Measurements from ENCODE around the gene GPBP1.
"Not testable (repeated sequence)": the region's sequence is repeated elsewhere in the genome, so short reads cannot be mapped to it uniquely, and the experiment has no call there.

The GPBP1 gene

GRCh38 chr5:57173319-57174127 is at the start of gene GPBP1:
TSS of gene GPBP1 (plus strand) at chr5:57174059. CDS start at chr5:57214131, 40,072 bp downstream.
- no peaks in the 10 kb centered on the region for H3K9me3 ChIP-seq (ENCODE audit: control insufficient read depth, low read length)
- peaks cover 29% of the 10 kb centered on the region for H3K4me1 ChIP-seq (ENCODE audit: control insufficient read depth, insufficient read depth, low read length)
- peak within 1 kb of the TSS; percentile 97 for H3K4me3 ChIP-seq (ENCODE audit: low read length)
- H3K9ac ChIP-seq (ENCODE audit: low read length), result peak within 1 kb of the TSS; percentile 100
- H3K27me3 ChIP-seq (replicated peaks; ENCODE audit: control insufficient read depth, insufficient read depth, low read length), result no peaks in the 10 kb centered on the region
- H3K36me3 ChIP-seq (ENCODE audit: control insufficient read depth, insufficient read depth, low read length, severe bottlenecking), result no peaks in the 10 kb centered on the region
- DNase-seq (ENCODE audit: low read depth), result peak; percentile 100

GRCh38 chr5:57128325-57128724 is 45.5 kb upstream of the GPBP1 start:
- Histone ChIP-seq H3K36me3 (ENCODE audit: control insufficient read depth, insufficient read depth, low read length, severe bottlenecking) (no peaks in the 10 kb centered on the region), H3K4me1 (ENCODE audit: control insufficient read depth, insufficient read depth, low read length) (no peaks in the 10 kb centered on the region), H3K27me3 (replicated peaks; ENCODE audit: control insufficient read depth, insufficient read depth, low read length) (no peaks in the 10 kb centered on the region), H3K9me3 (ENCODE audit: control insufficient read depth, low read length) (peaks cover 6% of the 10 kb centered on the region), H3K9ac (ENCODE audit: low read length) (no peak overlapping the region), H3K4me3 (ENCODE audit: low read length) (no peak overlapping the region)
- DNase-seq (ENCODE audit: low read depth), result no peak

- Histone ChIP-seq H3K9ac (ENCODE audit: low read length) (no peak overlapping the region), H3K27me3 (replicated peaks; ENCODE audit: control insufficient read depth, insufficient read depth, low read length) (peaks cover 5% of the 10 kb centered on the region), H3K36me3 (ENCODE audit: control insufficient read depth, insufficient read depth, low read length, severe bottlenecking) (no peaks in the 10 kb centered on the region), H3K4me1 (ENCODE audit: control insufficient read depth, insufficient read depth, low read length) (no peaks in the 10 kb centered on the region), H3K9me3 (ENCODE audit: control insufficient read depth, low read length) (no peaks in the 10 kb centered on the region), H3K4me3 (ENCODE audit: low read length) (no peak overlapping the region)
- DNase-seq (ENCODE audit: low read depth), result no peak
Measured at GRCh38 chr5:57133574-57133973, 40.3 kb upstream of the GPBP1 start.

GRCh38 chr5:57137401-57137800 is 36.5 kb upstream of the GPBP1 start:
- Histone ChIP-seq H3K4me3 (ENCODE audit: low read length) (no peak overlapping the region), H3K4me1 (ENCODE audit: control insufficient read depth, insufficient read depth, low read length) (no peaks in the 10 kb centered on the region), H3K9me3 (ENCODE audit: control insufficient read depth, low read length) (no peaks in the 10 kb centered on the region), H3K36me3 (ENCODE audit: control insufficient read depth, insufficient read depth, low read length, severe bottlenecking) (no peaks in the 10 kb centered on the region), H3K9ac (ENCODE audit: low read length) (no peak overlapping the region), H3K27me3 (replicated peaks; ENCODE audit: control insufficient read depth, insufficient read depth, low read length) (peaks cover 5% of the 10 kb centered on the region)
- DNase-seq (ENCODE audit: low read depth), result no peak

- Histone ChIP-seq H3K9me3 (ENCODE audit: control insufficient read depth, low read length) (peaks cover 3% of the 10 kb centered on the region), H3K4me3 (ENCODE audit: low read length) (no peak overlapping the region), H3K36me3 (ENCODE audit: control insufficient read depth, insufficient read depth, low read length, severe bottlenecking) (no peaks in the 10 kb centered on the region), H3K9ac (ENCODE audit: low read length) (no peak overlapping the region), H3K4me1 (ENCODE audit: control insufficient read depth, insufficient read depth, low read length) (no peaks in the 10 kb centered on the region), H3K27me3 (replicated peaks; ENCODE audit: control insufficient read depth, insufficient read depth, low read length) (no peaks in the 10 kb centered on the region)
- DNase-seq (ENCODE audit: low read depth), result no peak
Measured at GRCh38 chr5:57152316-57152715, 21.5 kb upstream of the GPBP1 start.

GRCh38 chr5:57155033-57155432 is 18.8 kb upstream of the GPBP1 start:
- H3K9me3 ChIP-seq (ENCODE audit: control insufficient read depth, low read length), result peaks cover 9% of the 10 kb centered on the region
- no peaks in the 10 kb centered on the region for H3K36me3 ChIP-seq (ENCODE audit: control insufficient read depth, insufficient read depth, low read length, severe bottlenecking)
- no peak for DNase-seq (ENCODE audit: low read depth)
- H3K4me3 ChIP-seq (ENCODE audit: low read length), result no peak overlapping the region
- H3K4me1 ChIP-seq (ENCODE audit: control insufficient read depth, insufficient read depth, low read length), result no peaks in the 10 kb centered on the region
- H3K9ac ChIP-seq (ENCODE audit: low read length), result no peak overlapping the region
- H3K27me3 ChIP-seq (replicated peaks; ENCODE audit: control insufficient read depth, insufficient read depth, low read length), result no peaks in the 10 kb centered on the region

- no peak for DNase-seq (ENCODE audit: low read depth)
- Histone ChIP-seq H3K4me1 (ENCODE audit: control insufficient read depth, insufficient read depth, low read length) (no peaks in the 10 kb centered on the region), H3K9ac (ENCODE audit: low read length) (no peak overlapping the region), H3K36me3 (ENCODE audit: control insufficient read depth, insufficient read depth, low read length, severe bottlenecking) (no peaks in the 10 kb centered on the region), H3K9me3 (ENCODE audit: control insufficient read depth, low read length) (peaks cover 9% of the 10 kb centered on the region), H3K4me3 (ENCODE audit: low read length) (no peak overlapping the region), H3K27me3 (replicated peaks; ENCODE audit: control insufficient read depth, insufficient read depth, low read length) (no peaks in the 10 kb centered on the region)
Measured at GRCh38 chr5:57157131-57157530, 16.7 kb upstream of the GPBP1 start.

GRCh38 chr5:57157666-57158065 is 16.2 kb upstream of the GPBP1 start:
- H3K27me3 ChIP-seq (replicated peaks; ENCODE audit: control insufficient read depth, insufficient read depth, low read length), result no peaks in the 10 kb centered on the region
- no peaks in the 10 kb centered on the region for H3K36me3 ChIP-seq (ENCODE audit: control insufficient read depth, insufficient read depth, low read length, severe bottlenecking)
- H3K4me1 ChIP-seq (ENCODE audit: control insufficient read depth, insufficient read depth, low read length), result no peaks in the 10 kb centered on the region
- no peak for DNase-seq (ENCODE audit: low read depth)
- peaks cover 9% of the 10 kb centered on the region for H3K9me3 ChIP-seq (ENCODE audit: control insufficient read depth, low read length)
- H3K9ac ChIP-seq (ENCODE audit: low read length), result no peak overlapping the region
- H3K4me3 ChIP-seq (ENCODE audit: low read length), result no peak overlapping the region

- Histone ChIP-seq H3K4me1 (ENCODE audit: control insufficient read depth, insufficient read depth, low read length) (no peaks in the 10 kb centered on the region), H3K36me3 (ENCODE audit: control insufficient read depth, insufficient read depth, low read length, severe bottlenecking) (no peaks in the 10 kb centered on the region), H3K9me3 (ENCODE audit: control insufficient read depth, low read length) (no peaks in the 10 kb centered on the region), H3K9ac (ENCODE audit: low read length) (no peak overlapping the region), H3K27me3 (replicated peaks; ENCODE audit: control insufficient read depth, insufficient read depth, low read length) (no peaks in the 10 kb centered on the region), H3K4me3 (ENCODE audit: low read length) (no peak overlapping the region)
- DNase-seq (ENCODE audit: low read depth), result no peak
Measured at GRCh38 chr5:57163553-57164006, 10.3 kb upstream of the GPBP1 start.

GRCh38 chr5:57164124-57164523 is 9.7 kb upstream of the GPBP1 start:
- H3K9me3 ChIP-seq (ENCODE audit: control insufficient read depth, low read length), result no peaks in the 10 kb centered on the region
- DNase-seq (ENCODE audit: low read depth), result no peak
- no peaks in the 10 kb centered on the region for H3K27me3 ChIP-seq (replicated peaks; ENCODE audit: control insufficient read depth, insufficient read depth, low read length)
- no peak overlapping the region for H3K4me3 ChIP-seq (ENCODE audit: low read length)
- no peaks in the 10 kb centered on the region for H3K4me1 ChIP-seq (ENCODE audit: control insufficient read depth, insufficient read depth, low read length)
- H3K9ac ChIP-seq (ENCODE audit: low read length), result no peak overlapping the region
- H3K36me3 ChIP-seq (ENCODE audit: control insufficient read depth, insufficient read depth, low read length, severe bottlenecking), result no peaks in the 10 kb centered on the region

GRCh38 chr5:57165171-57165570 is 8.7 kb upstream of the GPBP1 start:
- not testable (repeated sequence) for H3K27me3 ChIP-seq (replicated peaks; ENCODE audit: control insufficient read depth, insufficient read depth, low read length); H3K36me3 ChIP-seq (ENCODE audit: control insufficient read depth, insufficient read depth, low read length, severe bottlenecking); H3K4me3 ChIP-seq (ENCODE audit: low read length); H3K9me3 ChIP-seq (ENCODE audit: control insufficient read depth, low read length); DNase-seq (ENCODE audit: low read depth); H3K9ac ChIP-seq (ENCODE audit: low read length); H3K4me1 ChIP-seq (ENCODE audit: control insufficient read depth, insufficient read depth, low read length)

- H3K36me3 ChIP-seq (ENCODE audit: control insufficient read depth, insufficient read depth, low read length, severe bottlenecking), result no peaks in the 10 kb centered on the region
- no peaks in the 10 kb centered on the region for H3K9me3 ChIP-seq (ENCODE audit: control insufficient read depth, low read length)
- no peak for DNase-seq (ENCODE audit: low read depth)
- H3K4me3 ChIP-seq (ENCODE audit: low read length), result no peak overlapping the region
- no peaks in the 10 kb centered on the region for H3K4me1 ChIP-seq (ENCODE audit: control insufficient read depth, insufficient read depth, low read length)
- H3K27me3 ChIP-seq (replicated peaks; ENCODE audit: control insufficient read depth, insufficient read depth, low read length), result no peaks in the 10 kb centered on the region
- H3K9ac ChIP-seq (ENCODE audit: low read length), result no peak overlapping the region
Measured at GRCh38 chr5:57166276-57166675, 7.6 kb upstream of the GPBP1 start.
